Breast epithelium (tissue), 3 donors: Measurements from ENCODE around the gene CEP128.

ENCODE experiments used
- POLR2A ChIP-seq: fragments of 450-650 bp; IDR thresholded peaks from one replicate; pipeline ENCODE4 v1.6.1; 2016; ENCODE audit warnings: antibody characterized with exemption, mild to moderate bottlenecking, moderate library complexity
- TF ChIP-seq, protein P1 (sequence below), 3 donors: fragments of 450-650 bp; IDR thresholded peaks; one replicate each; pipeline ENCODE4 v1.5.1; 2016 to 2017; ENCODE audit warnings: antibody characterized with exemption in 3 of 3, mild to moderate bottlenecking in 3 of 3, moderate library complexity in 3 of 3

DNA sequence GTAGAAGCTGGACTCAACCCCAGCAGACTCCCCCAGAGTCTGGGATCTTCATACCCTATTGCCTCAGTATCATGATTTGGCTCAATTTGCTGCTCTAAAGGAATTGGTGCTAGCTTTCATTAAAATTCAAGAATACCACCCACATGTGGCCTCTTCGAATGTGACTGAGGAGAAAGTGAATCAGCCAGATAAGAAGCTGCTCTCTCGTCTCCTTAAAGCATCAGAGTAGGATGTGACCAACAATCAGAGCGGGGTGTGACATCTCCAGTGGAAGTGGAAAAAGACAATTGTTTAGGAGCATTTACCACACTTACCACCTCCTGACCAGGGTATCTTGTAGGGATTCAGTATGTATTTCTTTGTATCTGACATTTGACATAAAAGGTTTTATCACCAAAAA is 452.0 kb downstream of the CEP128 start:
- TF ChIP-seq POLR2A: no peak
- TF ChIP-seq, protein P1, sequence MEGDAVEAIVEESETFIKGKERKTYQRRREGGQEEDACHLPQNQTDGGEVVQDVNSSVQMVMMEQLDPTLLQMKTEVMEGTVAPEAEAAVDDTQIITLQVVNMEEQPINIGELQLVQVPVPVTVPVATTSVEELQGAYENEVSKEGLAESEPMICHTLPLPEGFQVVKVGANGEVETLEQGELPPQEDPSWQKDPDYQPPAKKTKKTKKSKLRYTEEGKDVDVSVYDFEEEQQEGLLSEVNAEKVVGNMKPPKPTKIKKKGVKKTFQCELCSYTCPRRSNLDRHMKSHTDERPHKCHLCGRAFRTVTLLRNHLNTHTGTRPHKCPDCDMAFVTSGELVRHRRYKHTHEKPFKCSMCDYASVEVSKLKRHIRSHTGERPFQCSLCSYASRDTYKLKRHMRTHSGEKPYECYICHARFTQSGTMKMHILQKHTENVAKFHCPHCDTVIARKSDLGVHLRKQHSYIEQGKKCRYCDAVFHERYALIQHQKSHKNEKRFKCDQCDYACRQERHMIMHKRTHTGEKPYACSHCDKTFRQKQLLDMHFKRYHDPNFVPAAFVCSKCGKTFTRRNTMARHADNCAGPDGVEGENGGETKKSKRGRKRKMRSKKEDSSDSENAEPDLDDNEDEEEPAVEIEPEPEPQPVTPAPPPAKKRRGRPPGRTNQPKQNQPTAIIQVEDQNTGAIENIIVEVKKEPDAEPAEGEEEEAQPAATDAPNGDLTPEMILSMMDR (IDR thresholded peaks at IDR 0.05): no peak
